HEK293 (cell line): ENCODE data around the gene AZIN2.

ENCODE experiments used
- CTCF ChIP-seq: fragments of 450-650 bp; formaldehyde crosslinking; IDR thresholded peaks from 2 replicates; pipeline ENCODE4 v1.5.1; 2016; ENCODE audit warnings: missing biosample characterization, missing genetic modification characterization
- INSM2 ChIP-seq: fragments of 450-650 bp; formaldehyde crosslinking; IDR thresholded peaks from 2 replicates; pipeline ENCODE4 v1.5.1; 2016; ENCODE audit warnings: missing biosample characterization, missing genetic modification characterization
- MYNN ChIP-seq: fragments of 450-650 bp; formaldehyde crosslinking; IDR thresholded peaks from 2 replicates; pipeline ENCODE4 v1.5.1; 2016; ENCODE audit warnings: missing biosample characterization, missing genetic modification characterization, borderline replicate concordance
- SCRT2 ChIP-seq: fragments of 450-650 bp; formaldehyde crosslinking; IDR thresholded peaks from 2 replicates; pipeline ENCODE4 v1.5.1; 2016; ENCODE audit warnings: missing biosample characterization, missing genetic modification characterization
- YY1 ChIP-seq: fragments of 450-650 bp; formaldehyde crosslinking; IDR thresholded peaks from 2 replicates; pipeline ENCODE4 v1.5.1; 2018; ENCODE audit warnings: missing biosample characterization, missing genetic modification characterization
- YY2 ChIP-seq: fragments of 450-650 bp; formaldehyde crosslinking; IDR thresholded peaks from 2 replicates; pipeline ENCODE4 v1.5.1; 2016; ENCODE audit warnings: missing biosample characterization, missing genetic modification characterization
- ZNF10 ChIP-seq: fragments of 450-650 bp; formaldehyde crosslinking; IDR thresholded peaks from 2 replicates; pipeline ENCODE4 v1.5.1; 2017; ENCODE audit warnings: missing biosample characterization, missing genetic modification characterization
- ZNF114 ChIP-seq: fragments of 450-650 bp; formaldehyde crosslinking; IDR thresholded peaks from 2 replicates; pipeline ENCODE4 v1.5.0; 2017; ENCODE audit warnings: missing biosample characterization, missing genetic modification characterization
- ZNF175 ChIP-seq: fragments of 450-650 bp; formaldehyde crosslinking; IDR thresholded peaks from 2 replicates; pipeline ENCODE4 v1.5.1; 2016; ENCODE audit warnings: missing biosample characterization, missing genetic modification characterization
- ZNF274 ChIP-seq, 2 experiments: fragments of 200-500 bp in 1 of 2; fragments of 450-650 bp in 1 of 2; sonication (Bioruptor generic) in 1 of 2; formaldehyde crosslinking in 1 of 2; IDR thresholded peaks; 2 replicates each; pipeline versions ENCODE4 v1.5.1 to v1.6.1; 2014 to 2016; ENCODE audit warnings: borderline replicate concordance in 1 of 2, inconsistent platforms in 1 of 2, low read length in 1 of 2, missing biosample characterization in 1 of 2, missing genetic modification characterization in 1 of 2
- ZNF350 ChIP-seq: fragments of 450-650 bp; formaldehyde crosslinking; IDR thresholded peaks from 2 replicates; pipeline ENCODE4 v1.5.0; 2017; ENCODE audit warnings: missing biosample characterization, mild to moderate bottlenecking, missing genetic modification characterization
- ZNF529 ChIP-seq: fragments of 450-650 bp; formaldehyde crosslinking; IDR thresholded peaks from 2 replicates; pipeline ENCODE4 v1.5.1; 2017; ENCODE audit warnings: missing genetic modification characterization, missing biosample characterization; ENCODE audit not compliant: insufficient replicate concordance
- ZNF777 ChIP-seq: fragments of 450-650 bp; formaldehyde crosslinking; IDR thresholded peaks from 2 replicates; pipeline ENCODE4 v1.5.1; 2017; ENCODE audit warnings: missing biosample characterization, missing genetic modification characterization, borderline replicate concordance
- ZSCAN23 ChIP-seq: fragments of 450-650 bp; formaldehyde crosslinking; IDR thresholded peaks from 2 replicates; pipeline ENCODE4 v1.5.1; 2016; ENCODE audit warnings: missing biosample characterization, missing genetic modification characterization

GRCh38 chr1:33142483-33143064 is 61.6 kb downstream of the AZIN2 start:
- TF ChIP-seq ZNF777 (no peak), ZNF114 (no peak), CTCF (no peak), SCRT2 (tag by site-specific recombination) (no peak), ZNF529 (no peak), INSM2 (no peak), ZNF274 (IDR thresholded peaks at IDR 0.05; ENCODE audit: low read length) (no peak), ZNF274 (tag by site-specific recombination; IDR thresholded peaks at IDR 0.05; ENCODE audit: borderline replicate concordance) (no peak), ZNF350 (no peak), YY1 (tag by site-specific recombination) (no peak), MYNN (tag by site-specific recombination) (no peak), YY2 (tag by site-specific recombination) (no peak), ZNF175 (no peak), ZNF10 (no peak), ZSCAN23 (tag by site-specific recombination) (no peak)
